PC-9 (cell line): ENCODE measurements around the gene ABLIM1. TPM values are rescaled to one million over a fixed set of nuclear protein-coding genes. Genes with fewer than 3 reads are reported as not detected.

Experiments
- BruUV-seq: library from RNA; stranded (reverse); fragments of 400-500 nt; replicated peaks from 2 replicates; lab custom pipeline; 2021; lab: Mats Ljungman, UMichigan
- CTCF ChIA-PET: fragments of 300-600 bp; sonication (Branson Sonifier 250); formaldehyde crosslinking; loops from one replicate; lab custom pipeline; 2022; ENCODE audit warnings: antibody characterized with exemption; lab: Charles Lee
- POLR2A ChIA-PET: fragments of 300-600 bp; sonication (Branson Sonifier 250); formaldehyde crosslinking; loops from one replicate; lab custom pipeline; 2022; ENCODE audit warnings: antibody characterized with exemption; ENCODE audit not compliant: unreplicated experiment; lab: Charles Lee
- DNase-seq, 2 experiments: peaks; one replicate each; pipeline versions ENCODE4 v3.0.0 to v3.0.0-alpha.2; 2015 to 2022; ENCODE audit warnings: mixed read lengths in 1 of 2
- H2AFZ ChIP-seq: fragments of 200-600 bp; sonication (generic); 2 replicates; pipeline ENCODE4 v1.8.1; 2017; ENCODE audit warnings: antibody characterized with exemption
- H3F3A ChIP-seq: fragments of 200-600 bp; sonication (generic); 2 replicates; pipeline ENCODE4 v1.8.1; 2017; ENCODE audit warnings: antibody characterized with exemption, mild to moderate bottlenecking, low read depth; ENCODE audit not compliant: insufficient read depth
- H3K27ac ChIP-seq: fragments of 200-600 bp; sonication (generic); 2 replicates; pipeline ENCODE4 v1.6.1; 2016; ENCODE audit warnings: mixed run types
- H3K27me3 ChIP-seq: fragments of 200-600 bp; sonication (generic); 2 replicates; pipeline ENCODE4 v1.6.1; 2016; ENCODE audit warnings: low read depth, mixed run types; ENCODE audit not compliant: insufficient read depth
- H3K36me3 ChIP-seq: fragments of 200-600 bp; sonication (generic); 2 replicates; pipeline ENCODE4 v1.6.1; 2016; ENCODE audit warnings: low read depth, mixed run types
- H3K4me1 ChIP-seq: fragments of 200-600 bp; sonication (generic); replicated peaks from 2 replicates; pipeline ENCODE4 v1.6.1; 2016; ENCODE audit warnings: mixed run types; ENCODE audit not compliant: insufficient read depth
- H3K4me2 ChIP-seq: fragments of 200-600 bp; sonication (generic); 2 replicates; pipeline ENCODE4 v1.6.1; 2017; ENCODE audit warnings: mixed run types
- H3K4me3 ChIP-seq: fragments of 200-600 bp; sonication (generic); 2 replicates; pipeline ENCODE4 v1.6.1; 2016; ENCODE audit warnings: mixed run types
- H3K79me2 ChIP-seq: fragments of 200-600 bp; sonication (generic); 2 replicates; pipeline ENCODE4 v1.6.1; 2017; ENCODE audit warnings: low read depth, mixed run types
- H3K9me2 ChIP-seq: fragments of 200-600 bp; sonication (generic); 2 replicates; pipeline ENCODE4 v1.8.1; 2017; ENCODE audit warnings: mild to moderate bottlenecking; ENCODE audit not compliant: insufficient read depth
- H3K9me3 ChIP-seq: fragments of 200-600 bp; sonication (generic); 2 replicates; pipeline ENCODE4 v1.8.1; 2016; ENCODE audit warnings: low read depth; ENCODE audit not compliant: insufficient read depth
- H4K20me1 ChIP-seq: fragments of 200-600 bp; sonication (generic); 2 replicates; pipeline ENCODE4 v1.8.1; 2017; ENCODE audit not compliant: insufficient read depth
- EZH2 ChIP-seq: fragments of 200-600 bp; sonication (generic); IDR thresholded peaks from 2 replicates; pipeline ENCODE4 v1.8.0; 2017; ENCODE audit warnings: antibody characterized with exemption, low read depth
- intact Hi-C: fragments of 100-400 bp; cut with micrococcal nuclease; formaldehyde crosslinking; loops from one replicate; pipeline ENCODE4 v1.10.0; 2022; ENCODE audit not compliant: unreplicated experiment
- total RNA-seq: library from RNA; stranded (reverse); gene quantifications from 2 replicates; pipeline ENCODE4 v1.2.3, GENCODE V29; 2021
- TF ChIP-seq, protein P1 (sequence below): fragments of 200-600 bp; sonication (generic); conservative IDR thresholded peaks from 2 replicates; pipeline ENCODE4 v1.6.1; 2017; ENCODE audit warnings: mixed run types, antibody characterized with exemption, mild to moderate bottlenecking, moderate library complexity

ABLIM1 gene
- total RNA-seq, 1 experiment from 2014 or later = 68.7 TPM

DNA sequence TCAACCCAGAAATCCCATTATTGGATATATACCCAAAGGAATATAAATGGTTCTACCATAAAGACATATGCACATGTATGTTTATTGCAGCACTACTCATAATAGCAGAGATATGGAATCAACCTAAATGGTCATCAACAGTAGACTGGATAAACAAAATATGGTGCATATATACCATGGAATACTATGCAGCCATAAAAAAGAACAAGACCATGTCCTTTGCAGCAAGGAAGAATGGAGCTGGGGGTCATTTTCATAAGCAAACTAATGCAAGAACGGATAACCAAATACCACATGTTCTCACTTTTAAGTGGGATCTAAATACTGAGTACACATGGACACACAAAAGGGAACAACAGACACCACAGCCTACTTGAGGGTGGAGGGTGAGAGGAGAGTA is 251.6 kb downstream of the ABLIM1 start:
- intact Hi-C loops = no loop called here
- Histone ChIP-seq H3K27ac (no peak overlapping the region), H3F3A (peaks cover 21% of the 10 kb centered on the region), H4K20me1 (no peaks in the 10 kb centered on the region), H3K4me2 (no peak overlapping the region), H3K4me3 (no peak overlapping the region), H3K79me2 (peaks cover 22% of the 10 kb centered on the region), H2AFZ (no peak overlapping the region), H3K9me3 (no peaks in the 10 kb centered on the region), H3K27me3 (no peaks in the 10 kb centered on the region), H3K9me2 (no peaks in the 10 kb centered on the region), H3K4me1 (peaks cover 48% of the 10 kb centered on the region), H3K36me3 (no peaks in the 10 kb centered on the region)
- no peak for TF ChIP-seq EZH2
- TF ChIP-seq, protein P1, sequence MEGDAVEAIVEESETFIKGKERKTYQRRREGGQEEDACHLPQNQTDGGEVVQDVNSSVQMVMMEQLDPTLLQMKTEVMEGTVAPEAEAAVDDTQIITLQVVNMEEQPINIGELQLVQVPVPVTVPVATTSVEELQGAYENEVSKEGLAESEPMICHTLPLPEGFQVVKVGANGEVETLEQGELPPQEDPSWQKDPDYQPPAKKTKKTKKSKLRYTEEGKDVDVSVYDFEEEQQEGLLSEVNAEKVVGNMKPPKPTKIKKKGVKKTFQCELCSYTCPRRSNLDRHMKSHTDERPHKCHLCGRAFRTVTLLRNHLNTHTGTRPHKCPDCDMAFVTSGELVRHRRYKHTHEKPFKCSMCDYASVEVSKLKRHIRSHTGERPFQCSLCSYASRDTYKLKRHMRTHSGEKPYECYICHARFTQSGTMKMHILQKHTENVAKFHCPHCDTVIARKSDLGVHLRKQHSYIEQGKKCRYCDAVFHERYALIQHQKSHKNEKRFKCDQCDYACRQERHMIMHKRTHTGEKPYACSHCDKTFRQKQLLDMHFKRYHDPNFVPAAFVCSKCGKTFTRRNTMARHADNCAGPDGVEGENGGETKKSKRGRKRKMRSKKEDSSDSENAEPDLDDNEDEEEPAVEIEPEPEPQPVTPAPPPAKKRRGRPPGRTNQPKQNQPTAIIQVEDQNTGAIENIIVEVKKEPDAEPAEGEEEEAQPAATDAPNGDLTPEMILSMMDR = no peak
- DNase-seq = no peak
- no TSS peak for BruUV-seq
- CTCF ChIA-PET = no interaction called here
- POLR2A ChIA-PET = no interaction called here

DNA sequence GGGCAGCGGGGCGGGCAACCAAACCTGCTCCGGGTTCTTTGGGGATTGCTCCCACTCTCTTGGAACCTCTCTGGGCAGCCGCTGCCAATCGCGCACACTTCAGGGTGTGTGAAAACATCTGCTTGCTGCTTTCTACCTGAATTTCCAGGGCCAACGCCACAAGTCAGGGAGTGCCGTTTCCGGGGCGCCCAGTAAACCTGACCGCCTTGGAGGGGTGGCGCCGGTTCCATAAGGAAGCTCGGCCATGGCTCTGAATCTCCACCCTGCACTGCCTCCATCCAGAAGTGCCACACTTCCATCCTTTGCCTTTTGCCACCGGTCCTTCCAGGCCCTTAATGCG is 253.1 kb downstream of the ABLIM1 start:
- intact Hi-C loops = no loop called here

DNA sequence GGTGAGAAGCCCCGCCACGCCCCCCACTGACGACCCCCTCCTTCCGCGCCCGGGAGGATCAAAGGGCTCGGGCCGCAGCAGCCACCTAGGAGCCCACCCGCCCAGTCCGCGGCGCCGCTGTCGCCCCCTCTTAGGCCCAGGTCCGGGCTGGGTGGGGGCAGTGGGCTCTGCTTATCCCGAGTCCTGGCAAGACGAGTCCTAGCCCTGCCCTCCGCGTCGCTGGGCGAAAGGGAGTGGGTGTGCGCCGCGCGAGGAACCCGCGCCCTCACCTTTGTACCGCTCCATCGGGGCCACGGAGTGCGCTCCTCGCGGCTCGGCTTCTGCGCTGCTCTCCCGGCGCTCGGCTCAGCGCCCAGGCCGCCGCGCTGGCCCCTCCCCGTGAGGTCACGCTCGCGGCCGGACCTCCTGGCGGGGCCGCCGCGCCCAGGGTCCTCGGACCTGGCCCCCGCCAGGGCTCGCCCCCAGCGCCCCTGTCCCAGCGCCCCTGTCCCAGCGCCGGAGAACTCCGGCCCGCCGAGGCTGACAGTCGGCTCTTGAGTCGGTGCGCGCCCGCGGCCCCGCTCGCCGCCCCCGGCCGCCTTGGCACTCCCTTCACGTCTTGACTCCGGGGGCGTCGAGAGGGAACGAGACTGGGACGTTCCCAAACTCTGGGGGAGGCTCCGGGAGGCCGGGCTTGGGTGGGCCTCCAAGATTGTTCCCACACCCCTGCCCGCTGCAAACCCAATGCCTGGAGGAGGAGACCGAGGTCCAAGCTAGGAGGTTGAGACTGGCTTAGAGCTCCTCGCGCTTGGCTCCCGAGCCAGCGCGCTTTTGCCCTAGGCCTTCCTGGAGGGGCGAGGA is 253.7 kb downstream of the ABLIM1 start, which contains the start of gene AFAP1L2:
TSS of gene AFAP1L2 (minus strand) at position 332 of the 840 bp plus-strand sequence. CDS start at position 285, 47 bp downstream.
- peak within 1 kb of the TSS; percentile 92 for H3K4me2 ChIP-seq
- H4K20me1 ChIP-seq = no peaks in the 10 kb centered on the region
- no peaks in the 10 kb centered on the region for H3K9me2 ChIP-seq
- H3K4me1 ChIP-seq = peaks cover 39% of the 10 kb centered on the region
- DNase-seq = peak in 1 of 2 experiments; percentile 43
- H2AFZ ChIP-seq = peak within 1 kb of the TSS; percentile 92
- no peaks in the 10 kb centered on the region for H3K27me3 ChIP-seq
- no peaks in the 10 kb centered on the region for H3K36me3 ChIP-seq
- ChIA-PET CTCF (no interaction called here), POLR2A (interaction anchor here (0.6 to 1.0 kb wide), 3 partner anchors 9 to 65 kb away, joined by 3 to 5 read pairs (median 4); no protein-coding TSS in a partner anchor)
- H3K27ac ChIP-seq = peak within 1 kb of the TSS; percentile 69
- no peak for TF ChIP-seq EZH2
- TF ChIP-seq, protein P1 = no peak
- intact Hi-C loops = loop anchor here (5.0 kb wide), 2 partner anchors 57 to 82 kb away; no protein-coding TSS in a partner anchor
- H3K4me3 ChIP-seq = peak within 1 kb of the TSS; percentile 75
- H3K79me2 ChIP-seq = peaks cover 42% of the 10 kb centered on the region
- peaks cover 16% of the 10 kb centered on the region for H3F3A ChIP-seq
- no TSS peak for BruUV-seq
- H3K9me3 ChIP-seq = no peaks in the 10 kb centered on the region

More for the DNA sequence above, 253.1 kb downstream of the ABLIM1 start:
- H3K4me3 ChIP-seq = peak overlapping the region; percentile 75
- peaks cover 42% of the 10 kb centered on the region for H3K4me1 ChIP-seq
- TF ChIP-seq, protein P1 = no peak
- TF ChIP-seq EZH2 = no peak
- ChIA-PET POLR2A (interaction anchor here (0.5 kb wide), 1 partner anchor 136 kb away, joined by 3 read pairs; no protein-coding TSS in a partner anchor), CTCF (interaction anchor here (0.7 kb wide), 1 partner anchor 15 kb away, joined by 3 read pairs; no protein-coding TSS in a partner anchor)
- peak; percentile 41 to 68 for DNase-seq
- peak overlapping the region; percentile 92 for H2AFZ ChIP-seq
- no peaks in the 10 kb centered on the region for H3K9me3 ChIP-seq
- H3K27ac ChIP-seq = peak overlapping the region; percentile 69
- H3K4me2 ChIP-seq = peak overlapping the region; percentile 92
- no peaks in the 10 kb centered on the region for H4K20me1 ChIP-seq
- H3K9me2 ChIP-seq = no peaks in the 10 kb centered on the region
- peaks cover 16% of the 10 kb centered on the region for H3F3A ChIP-seq
- BruUV-seq = TSS peak; percentile 74
- no peaks in the 10 kb centered on the region for H3K27me3 ChIP-seq
- no peaks in the 10 kb centered on the region for H3K36me3 ChIP-seq
- H3K79me2 ChIP-seq = peaks cover 37% of the 10 kb centered on the region
